Stomach (tissue), 19 donors: ENCODE data around the gene MTMR8. TPM values are rescaled to one million over a fixed set of nuclear protein-coding genes. Genes with fewer than 3 reads are reported as not detected.

Source experiments
- DNase-seq, 2 donors: peaks; one replicate each; pipeline versions ENCODE4 v3.0.0 to v3.0.0-alpha.2; 2013 to 2019
- H3K27ac ChIP-seq, 5 donors: fragments of 200-600 bp in 4 of 5; sonication (generic) in 4 of 5; one replicate each; pipeline ENCODE4 v1.5.1; 2013 to 2019; ENCODE audit warnings: mild to moderate bottlenecking in 1 of 5, moderate library complexity in 1 of 5
- H3K27me3 ChIP-seq, 3 donors: fragments of 200-600 bp; sonication (generic); one replicate each; pipeline ENCODE4 v1.5.1; 2017 to 2019; ENCODE audit warnings: mixed run types in 1 of 3
- H3K36me3 ChIP-seq, 4 donors: fragments of 200-600 bp; sonication (generic); 1 replicate in 3 of 4; 2 replicates in 1 of 4; pipeline ENCODE4 v1.5.1; 2016 to 2019
- H3K4me1 ChIP-seq, 4 donors: fragments of 200-600 bp; sonication (generic); one replicate each; pipeline ENCODE4 v1.5.1; 2016 to 2019
- H3K4me3 ChIP-seq, 4 donors: fragments of 200-600 bp; sonication (generic) in 3 of 4; one replicate each; pipeline ENCODE4 v1.5.1; 2016 to 2019; ENCODE audit warnings: mild to moderate bottlenecking in 1 of 4
- H3K9me3 ChIP-seq, 4 donors: fragments of 200-600 bp; sonication (generic); one replicate each; pipeline ENCODE4 v1.5.1; 2016 to 2019
- CTCF ChIP-seq, 7 experiments: fragments of 450-650 bp in 4 of 7; fragments of 200-600 bp in 3 of 7; sonication (generic) in 3 of 7; IDR thresholded peaks; one replicate each; pipeline ENCODE4 v1.5.1; 2016 to 2019; ENCODE audit warnings: antibody characterized with exemption in 7 of 7, control low read depth in 2 of 7, mild to moderate bottlenecking in 1 of 7
- EP300 ChIP-seq: sonication (generic); formaldehyde crosslinking; IDR thresholded peaks from one replicate; pipeline ENCODE4 v1.6.1; 2017; ENCODE audit warnings: antibody characterized with exemption
- POLR2A ChIP-seq, 4 donors: fragments of 450-650 bp; IDR thresholded peaks; one replicate each; pipeline ENCODE4 v1.6.1; 2016; ENCODE audit warnings: antibody characterized with exemption in 4 of 4, control low read depth in 2 of 4, mild to moderate bottlenecking in 1 of 4, moderate library complexity in 1 of 4
- POLR2AphosphoS5 ChIP-seq, 3 donors: sonication (generic); formaldehyde crosslinking; IDR thresholded peaks; one replicate each; pipeline ENCODE4 v1.6.1; 2016; ENCODE audit warnings: antibody characterized with exemption in 3 of 3
- WGBS, 5 donors: extraction: QIAGEN DNeasy Blood & Tissue Kit in 3 of 5; methylation state at CpG; one replicate each; pipeline versions ENCODE4 v1.1.5 to v1.1.7; 2013 to 2018; 5-methylcytosine and 5-hydroxymethylcytosine counted together
- intact Hi-C: fragments of 100-400 bp; cut with DNase I; formaldehyde crosslinking; loops from one replicate; pipeline ENCODE4 v1.15.1; 2023; ENCODE audit warnings: low total_unique reads
- long read RNA-seq, 10 donors: transcript quantifications; one replicate each; lab custom pipeline, GENCODE V29; 2026
- polyA plus RNA-seq, 3 donors: library from polyadenylated mRNA; stranded (reverse); fragments of 200-250 nt; gene quantifications; one replicate each; pipeline ENCODE4 v1.2.3, GENCODE V29; 2013
- total RNA-seq, 5 donors: library from RNA; depleted of rRNA; stranded (reverse); fragments of >200 nt; gene quantifications; one replicate each; pipeline versions ENCODE4 v1.1.0 to v1.2.3, GENCODE V29; 2014 to 2016
- donor health status: healthy with polysubstance abuse.
- donor health status: Bipolar disorder and iron deficiency.
- donor health status: healthy.

Gene MTMR8
- total RNA-seq (10 to 100 TPM in 1 of 5 donors, 1 to 10 TPM in 3, not detected in 1; 1.2 to 22.0 (median 4.6) TPM), polyA plus RNA-seq (1 to 10 TPM in 1 of 3 donors, under 1 TPM in 1, not detected in 1; 0.98 to 1.4 TPM)
- long read RNA-seq, donor 1, result 0 reads
- long read RNA-seq, donor 2, result 0 reads
- long read RNA-seq, donor 3, result 0 reads
- long read RNA-seq, donor 4, result 0 reads
- long read RNA-seq, donor 5, result 0 reads
- long read RNA-seq, donor 6, result 0 reads
- long read RNA-seq, donor 7, result 0 reads
- long read RNA-seq, donor 8, result 0 reads
- long read RNA-seq, donor 9, result 0 reads
- long read RNA-seq, donor 10, result 0 reads

DNA sequence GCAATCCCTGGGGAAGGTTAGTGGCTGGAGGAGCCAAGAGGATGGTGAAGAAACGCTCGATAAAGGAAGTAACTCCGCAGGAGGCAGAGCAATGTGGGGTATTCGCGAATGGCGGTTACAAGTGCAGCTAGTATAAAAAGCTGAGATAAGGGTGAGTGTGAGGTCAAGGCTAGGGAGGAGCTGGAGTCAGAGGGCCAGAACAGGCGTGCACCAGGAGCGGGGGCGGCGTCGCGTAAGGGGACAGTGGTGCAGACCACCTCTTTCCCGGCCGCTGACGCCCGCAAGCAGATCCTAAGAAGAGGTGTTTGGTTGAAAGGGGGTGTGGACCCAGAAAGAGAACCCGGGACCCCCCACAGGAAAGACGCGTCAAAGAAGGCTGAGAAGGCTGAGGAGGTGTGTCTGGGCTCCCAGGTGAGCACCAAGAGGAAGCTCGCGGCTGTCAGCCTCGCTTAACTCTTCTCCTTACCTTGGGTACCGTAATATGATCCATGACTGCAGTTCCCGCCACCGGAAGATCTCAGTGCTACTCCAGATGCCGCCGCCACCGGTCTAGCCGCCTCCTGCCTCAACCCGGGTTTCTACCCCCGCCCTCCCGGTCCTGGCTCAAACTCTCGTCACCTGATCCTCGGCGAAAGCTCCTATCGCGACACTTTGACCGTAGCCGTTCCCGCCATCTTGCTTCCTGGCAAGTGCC lies at the start of gene MTMR8:
Gene MTMR8, minus strand, starts transcription at position 579 of the 694 bp plus-strand sequence. Its CDS starts 89 bp downstream, at position 490.
- WGBS, 5 donors, result 0 to 37% (median 8%) methylated on average over 24 to 40 of the region's 40 CpGs
- H3K27me3 ChIP-seq, result no peaks in the 10 kb centered on the region
- TF ChIP-seq POLR2A (IDR thresholded peaks at IDR 0.05) (no peak), POLR2AphosphoS5 (IDR thresholded peaks at IDR 0.05) (no peak), CTCF (IDR thresholded peaks at IDR 0.05) (no peak), EP300 (no peak)
- no peaks in the 10 kb centered on the region for H3K36me3 ChIP-seq
- H3K4me1 ChIP-seq, result peaks cover 0 to 11% (median 4%) of the 10 kb centered on the region in 4 donors
- peak; percentile 77 to 89 for DNase-seq
- H3K4me3 ChIP-seq, result peak within 1 kb of the TSS; percentile 53 to 78 (median 62)
- no peaks in the 10 kb centered on the region for H3K9me3 ChIP-seq
- H3K27ac ChIP-seq, result peak within 1 kb of the TSS in 4 of 5 donors; percentile 49 to 74 (median 65)
- intact Hi-C loops, result no loop called here

- Histone ChIP-seq H3K36me3 (no peaks in the 10 kb centered on the region), H3K4me3 (no peak overlapping the region), H3K4me1 (no peaks in the 10 kb centered on the region), H3K27me3 (no peaks in the 10 kb centered on the region), H3K9me3 (peaks cover 0 to 7% (median 3%) of the 10 kb centered on the region in 4 donors), H3K27ac (no peak overlapping the region)
- no peak for DNase-seq
- intact Hi-C loops, result no loop called here
- WGBS, 5 donors, result 86 to 100% (median 89%) methylated on average over 2 of the region's 2 CpGs
- TF ChIP-seq POLR2AphosphoS5 (IDR thresholded peaks at IDR 0.05) (no peak), POLR2A (IDR thresholded peaks at IDR 0.05) (no peak), CTCF (IDR thresholded peaks at IDR 0.05) (no peak), EP300 (no peak)
Measured at GRCh38 chrX:64439551-64439950, 44.3 kb upstream of the MTMR8 start.

- WGBS, 5 donors, result 80 to 93% (median 92%) methylated on average over 1 of the region's 1 CpG
- TF ChIP-seq POLR2A (IDR thresholded peaks at IDR 0.05) (no peak), POLR2AphosphoS5 (IDR thresholded peaks at IDR 0.05) (no peak), CTCF (IDR thresholded peaks at IDR 0.05) (no peak)
Measured at GRCh38 chrX:64437665-64438064, 42.4 kb upstream of the MTMR8 start.

GRCh38 chrX:64437218-64437617 lies 42.0 kb upstream of the MTMR8 start:
- H3K4me1 ChIP-seq, result no peaks in the 10 kb centered on the region
- H3K27ac ChIP-seq, result no peak overlapping the region
- peaks cover 0 to 14% (median 6%) of the 10 kb centered on the region in 4 donors for H3K9me3 ChIP-seq
- no peak for TF ChIP-seq CTCF (IDR thresholded peaks at IDR 0.05)
- TF ChIP-seq POLR2AphosphoS5 (IDR thresholded peaks at IDR 0.05), result no peak
- no peak for TF ChIP-seq POLR2A (IDR thresholded peaks at IDR 0.05)
- no peak for TF ChIP-seq EP300
- H3K27me3 ChIP-seq, result no peaks in the 10 kb centered on the region
- no peak for DNase-seq
- H3K36me3 ChIP-seq, result no peaks in the 10 kb centered on the region
- WGBS, 5 donors, result 63 to 80% (median 74%) methylated on average over 5 of the region's 5 CpGs
- H3K4me3 ChIP-seq, result no peak overlapping the region
- intact Hi-C loops, result no loop called here

More at GRCh38 chrX:64437665-64438064, 42.4 kb upstream of the MTMR8 start:
- no peak overlapping the region for H3K4me3 ChIP-seq
- intact Hi-C loops, result no loop called here
- H3K27me3 ChIP-seq, result no peaks in the 10 kb centered on the region
- no peaks in the 10 kb centered on the region for H3K36me3 ChIP-seq
- peaks cover 0 to 9% (median 5%) of the 10 kb centered on the region in 4 donors for H3K9me3 ChIP-seq
- H3K4me1 ChIP-seq, result no peaks in the 10 kb centered on the region
- DNase-seq, result no peak
- H3K27ac ChIP-seq, result no peak overlapping the region
